MM.1S (cell line): ENCODE measurements around the gene TNK2.
A peak's percentile ranks its signal among the peaks of the same experiment; 100 is the strongest.

Experiments
- DNase-seq: peaks from one replicate; pipeline ENCODE4 v3.0.0-alpha.2; 2015
- H2AFZ ChIP-seq: fragments of 300-600 bp; sonication (generic); 2 replicates; pipeline ENCODE4 v1.6.0; 2016; ENCODE audit warnings: antibody characterized with exemption, low read length
- H3F3A ChIP-seq: fragments of 300-600 bp; sonication (generic); 2 replicates; pipeline ENCODE4 v1.6.1; 2016; ENCODE audit warnings: mild to moderate bottlenecking, antibody characterized with exemption, low read length, moderate library complexity, mixed read lengths; ENCODE audit not compliant: insufficient read depth
- H3K27ac ChIP-seq: fragments of 300-600 bp; sonication (generic); 2 replicates; pipeline ENCODE4 v1.5.1; 2016; ENCODE audit warnings: mild to moderate bottlenecking, low read length
- H3K27me3 ChIP-seq: fragments of 300-600 bp; sonication (generic); replicated peaks from 2 replicates; pipeline ENCODE4 v1.6.0; 2016; ENCODE audit warnings: low read length; ENCODE audit not compliant: insufficient read depth
- H3K36me3 ChIP-seq: fragments of 300-600 bp; sonication (generic); replicated peaks from 2 replicates; pipeline ENCODE4 v1.6.1; 2016; ENCODE audit warnings: mild to moderate bottlenecking, low read length, mixed read lengths; ENCODE audit not compliant: insufficient read depth
- H3K4me1 ChIP-seq: fragments of 300-600 bp; sonication (generic); 2 replicates; pipeline ENCODE4 v1.6.1; 2016; ENCODE audit warnings: low read length, mixed read lengths
- H3K4me2 ChIP-seq: fragments of 300-600 bp; sonication (generic); 2 replicates; pipeline ENCODE4 v1.6.0; 2016; ENCODE audit warnings: low read depth, low read length
- H3K4me3 ChIP-seq: fragments of 300-600 bp; sonication (generic); 2 replicates; pipeline ENCODE4 v1.5.1; 2016; ENCODE audit warnings: low read length, mixed read lengths
- H3K79me2 ChIP-seq: fragments of 300-600 bp; sonication (generic); 2 replicates; pipeline ENCODE4 v1.6.1; 2016; ENCODE audit warnings: mixed run types, low read length, mixed read lengths
- H3K9ac ChIP-seq: fragments of 300-600 bp; sonication (generic); 2 replicates; pipeline ENCODE4 v1.6.1; 2016; ENCODE audit warnings: low read length, mixed read lengths
- H3K9me2 ChIP-seq: fragments of 300-600 bp; sonication (generic); replicated peaks from 2 replicates; pipeline ENCODE4 v1.6.1; 2016; ENCODE audit warnings: mild to moderate bottlenecking, low read length, mixed read lengths; ENCODE audit not compliant: insufficient read depth
- H3K9me3 ChIP-seq: fragments of 300-600 bp; sonication (generic); replicated peaks from 2 replicates; pipeline ENCODE4 v1.6.1; 2016; ENCODE audit warnings: mild to moderate bottlenecking, low read length, mixed read lengths; ENCODE audit not compliant: insufficient read depth
- H4K20me1 ChIP-seq: fragments of 300-600 bp; sonication (generic); 2 replicates; pipeline ENCODE4 v1.6.1; 2016; ENCODE audit warnings: mild to moderate bottlenecking, low read length, moderate library complexity, mixed read lengths; ENCODE audit not compliant: insufficient read depth
- EZH2 ChIP-seq: fragments of 300-600 bp; sonication (generic); optimal IDR thresholded peaks from 2 replicates; pipeline ENCODE3; 2017; ENCODE audit warnings: low read depth, mild to moderate bottlenecking, antibody characterized with exemption, low read length, mixed read lengths
- EZH2phosphoT487 ChIP-seq: fragments of 300-600 bp; sonication (generic); IDR thresholded peaks from 2 replicates; pipeline ENCODE4 v1.6.1; 2018; ENCODE audit warnings: antibody characterized with exemption, low read length
- TF ChIP-seq, protein P1 (sequence below): fragments of 300-600 bp; sonication (generic); IDR thresholded peaks from 2 replicates; pipeline ENCODE4 v1.5.1; 2016; ENCODE audit warnings: antibody characterized with exemption, low read length, mixed read lengths

The TNK2 gene

DNA sequence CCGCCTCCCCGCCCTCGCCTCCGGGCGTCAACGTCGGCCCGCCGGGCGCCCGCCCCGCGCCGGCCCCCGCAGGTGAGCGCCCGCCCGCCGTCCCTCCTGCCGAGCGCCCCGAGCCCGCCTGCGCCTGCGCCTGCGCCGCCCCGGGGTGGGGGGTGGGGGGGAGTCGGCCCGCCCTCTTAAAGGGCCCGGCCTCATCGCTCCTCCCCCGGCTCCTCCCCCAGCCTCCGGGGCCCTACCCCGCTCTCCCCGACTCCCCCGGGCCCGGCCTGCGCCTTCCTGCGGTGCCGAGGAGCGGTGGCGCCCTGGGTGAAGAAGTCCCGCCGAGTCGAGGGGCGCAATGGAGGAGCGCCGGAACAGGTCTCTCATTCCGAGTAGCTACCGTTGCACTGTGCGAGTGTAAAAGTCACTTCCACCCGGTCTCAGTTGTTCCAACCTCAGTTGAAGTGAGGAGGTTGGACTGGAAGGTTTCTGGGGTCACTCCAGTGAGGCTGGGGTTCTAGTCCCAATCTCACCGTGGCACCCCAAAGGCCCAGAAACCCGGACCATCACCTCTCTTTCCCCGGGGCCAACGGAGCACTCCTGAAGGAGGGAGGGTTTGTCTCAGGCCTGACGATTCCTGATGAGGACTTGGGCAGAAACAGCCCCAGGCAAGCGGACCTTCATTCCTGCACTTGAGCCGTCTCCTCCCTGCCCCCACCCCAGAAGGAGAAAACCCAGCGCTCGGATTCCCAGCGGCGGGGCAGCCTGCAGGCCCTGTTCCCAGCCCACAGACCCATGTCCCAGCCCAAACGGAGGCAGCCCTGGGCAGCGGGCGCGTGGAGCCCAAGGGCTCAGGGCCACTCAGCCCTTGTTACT, 1.5 kb upstream of the TNK2 start:
- Histone ChIP-seq H3K9me3 (no peaks in the 10 kb centered on the region), H3K4me1 (peaks cover 15% of the 10 kb centered on the region), H3K27ac (peak overlapping the region; percentile 20; the same call in 1 of the 2 replicates), H3F3A (peaks cover 38% of the 10 kb centered on the region), H2AFZ (peak overlapping the region; percentile 81), H3K36me3 (no peaks in the 10 kb centered on the region), H3K9ac (peak overlapping the region; percentile 61), H3K27me3 (no peaks in the 10 kb centered on the region), H3K4me2 (peak overlapping the region; percentile 90), H4K20me1 (no peaks in the 10 kb centered on the region), H3K9me2 (no peaks in the 10 kb centered on the region), H3K79me2 (peaks cover 36% of the 10 kb centered on the region), H3K4me3 (peak overlapping the region; percentile 57)
- peak; percentile 93 for DNase-seq
- TF ChIP-seq, protein P1, sequence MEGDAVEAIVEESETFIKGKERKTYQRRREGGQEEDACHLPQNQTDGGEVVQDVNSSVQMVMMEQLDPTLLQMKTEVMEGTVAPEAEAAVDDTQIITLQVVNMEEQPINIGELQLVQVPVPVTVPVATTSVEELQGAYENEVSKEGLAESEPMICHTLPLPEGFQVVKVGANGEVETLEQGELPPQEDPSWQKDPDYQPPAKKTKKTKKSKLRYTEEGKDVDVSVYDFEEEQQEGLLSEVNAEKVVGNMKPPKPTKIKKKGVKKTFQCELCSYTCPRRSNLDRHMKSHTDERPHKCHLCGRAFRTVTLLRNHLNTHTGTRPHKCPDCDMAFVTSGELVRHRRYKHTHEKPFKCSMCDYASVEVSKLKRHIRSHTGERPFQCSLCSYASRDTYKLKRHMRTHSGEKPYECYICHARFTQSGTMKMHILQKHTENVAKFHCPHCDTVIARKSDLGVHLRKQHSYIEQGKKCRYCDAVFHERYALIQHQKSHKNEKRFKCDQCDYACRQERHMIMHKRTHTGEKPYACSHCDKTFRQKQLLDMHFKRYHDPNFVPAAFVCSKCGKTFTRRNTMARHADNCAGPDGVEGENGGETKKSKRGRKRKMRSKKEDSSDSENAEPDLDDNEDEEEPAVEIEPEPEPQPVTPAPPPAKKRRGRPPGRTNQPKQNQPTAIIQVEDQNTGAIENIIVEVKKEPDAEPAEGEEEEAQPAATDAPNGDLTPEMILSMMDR, result no peak
- TF ChIP-seq EZH2 (no peak), EZH2phosphoT487 (no peak)

DNA sequence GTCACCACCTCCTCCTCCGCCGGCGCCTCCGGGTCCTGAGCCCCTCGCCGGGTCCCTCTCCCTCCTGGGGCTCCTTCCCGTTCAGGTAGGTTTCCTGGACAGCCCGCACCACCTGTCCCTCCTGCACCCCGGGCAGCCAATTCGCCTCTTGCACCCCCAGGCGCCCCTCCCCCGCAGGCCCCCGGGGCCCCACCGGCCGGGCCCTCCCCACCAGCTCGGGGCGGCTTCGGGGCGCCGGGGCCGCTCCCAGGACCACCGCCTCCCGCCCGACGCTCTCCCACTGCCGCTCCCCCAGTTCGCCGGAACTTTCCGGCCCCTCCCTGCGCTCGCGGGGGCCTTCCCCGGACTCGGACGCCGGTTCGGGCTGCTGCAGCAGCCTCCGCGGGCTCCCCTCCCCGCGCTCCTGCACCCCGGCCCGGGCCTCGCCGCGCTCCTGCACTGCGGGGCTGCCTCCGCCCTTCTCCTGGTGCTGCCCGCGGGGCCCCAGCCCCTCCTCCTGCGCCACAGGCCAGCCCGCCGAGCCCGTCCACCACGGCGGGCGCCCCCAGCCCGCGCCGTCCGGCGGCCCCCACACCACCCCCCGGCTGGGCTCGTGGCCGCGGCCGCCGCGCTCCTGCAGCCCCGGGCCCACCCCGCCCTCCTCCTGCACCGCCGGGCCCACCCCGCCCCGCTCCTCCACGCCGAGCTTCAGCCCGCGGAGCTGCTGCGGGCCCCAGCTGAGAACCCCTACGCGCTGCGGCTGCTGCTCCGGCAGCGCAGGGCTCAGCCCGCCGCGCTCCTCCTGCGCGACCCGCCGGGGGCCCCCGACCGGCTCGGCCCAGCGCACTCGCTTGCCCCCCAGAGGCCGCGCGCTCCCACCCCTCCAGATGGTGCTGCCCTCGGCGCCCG, 587 bp upstream of the TNK2 start:
- Histone ChIP-seq H4K20me1 (no peaks in the 10 kb centered on the region), H3K27ac (peak overlapping the region; percentile 94), H3K4me3 (peak overlapping the region; percentile 72), H3K9me3 (no peaks in the 10 kb centered on the region), H3K9ac (peak overlapping the region; percentile 87), H3K27me3 (no peaks in the 10 kb centered on the region), H2AFZ (0 out of 2 replicates have a peak overlapping the region, but pooled peaks have one; percentile 8), H3F3A (peaks cover 47% of the 10 kb centered on the region), H3K79me2 (peaks cover 46% of the 10 kb centered on the region), H3K9me2 (no peaks in the 10 kb centered on the region), H3K36me3 (no peaks in the 10 kb centered on the region), H3K4me2 (peak overlapping the region; percentile 98), H3K4me1 (peaks cover 20% of the 10 kb centered on the region)
- peak; percentile 45 for DNase-seq
- TF ChIP-seq EZH2phosphoT487, result no peak
- TF ChIP-seq, protein P1, result no peak
- no peak for TF ChIP-seq EZH2

DNA sequence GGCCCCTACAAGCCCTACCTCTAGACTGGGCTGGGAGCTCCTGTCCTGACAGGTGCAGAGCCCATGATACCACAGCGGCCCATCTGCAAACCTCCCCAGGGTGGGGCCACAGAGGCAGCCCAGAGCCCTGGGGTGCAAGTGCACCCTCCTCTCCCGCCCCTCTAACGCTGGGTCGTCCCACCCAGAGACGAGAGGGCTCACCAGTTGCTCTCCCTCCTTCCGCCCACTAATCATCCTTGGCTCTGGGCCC, 742 bp downstream of the TNK2 start:
- H3F3A ChIP-seq, result peaks cover 47% of the 10 kb centered on the region
- peak overlapping the region; percentile 72 for H3K4me3 ChIP-seq
- no peaks in the 10 kb centered on the region for H3K9me3 ChIP-seq
- peak overlapping the region; percentile 8 for H2AFZ ChIP-seq
- no peaks in the 10 kb centered on the region for H3K9me2 ChIP-seq
- no peaks in the 10 kb centered on the region for H3K36me3 ChIP-seq
- H3K4me2 ChIP-seq, result peak overlapping the region; percentile 98
- peak; percentile 78 for DNase-seq
- TF ChIP-seq, protein P1, result no peak
- TF ChIP-seq EZH2, result no peak
- H3K27me3 ChIP-seq, result no peaks in the 10 kb centered on the region
- peaks cover 59% of the 10 kb centered on the region for H3K79me2 ChIP-seq
- H3K27ac ChIP-seq, result peak overlapping the region; percentile 94
- H4K20me1 ChIP-seq, result no peaks in the 10 kb centered on the region
- peak overlapping the region; percentile 87 for H3K9ac ChIP-seq
- peaks cover 24% of the 10 kb centered on the region for H3K4me1 ChIP-seq
